ENCODE measurements around the gene CCDC85B.

The CCDC85B gene

GRCh38 chr11:65899356-65900124, 9.1 kb downstream of the CCDC85B start:
- no peak for DNase-seq (ENCODE audit: low read depth)
- peak overlapping the region; percentile 87 for H3K4me3 ChIP-seq (ENCODE audit: low read length)
- no peak for TF ChIP-seq CTCF (IDR thresholded peaks at IDR 0.05; ENCODE audit: insufficient read depth, low read depth, low read length, missing control alignments)

GRCh38 chr11:65900125-65900898, 9.8 kb downstream of the CCDC85B start, which contains the start of gene FOSL1:
Gene FOSL1 (minus strand): TSS chr11:65900388. CDS start chr11:65900339, 49 bp downstream.
- peak within 1 kb of the TSS; percentile 87 for H3K4me3 ChIP-seq (ENCODE audit: low read length)

GRCh38 chr11:65900899-65901180, 10.4 kb downstream of the CCDC85B start:
- DNase-seq (ENCODE audit: low read depth), result no peak
- no peak for TF ChIP-seq CTCF (IDR thresholded peaks at IDR 0.05; ENCODE audit: insufficient read depth, low read depth, low read length, missing control alignments)
- no peak overlapping the region for H3K4me3 ChIP-seq (ENCODE audit: low read length)

More at GRCh38 chr11:65900125-65900898, 9.8 kb downstream of the CCDC85B start, which contains the start of gene FOSL1:
- peak; percentile 100 for DNase-seq (ENCODE audit: low read depth)
- TF ChIP-seq CTCF (IDR thresholded peaks at IDR 0.05; ENCODE audit: insufficient read depth, low read depth, low read length, missing control alignments), result no peak

GRCh38 chr11:65903068-65903481, 12.6 kb downstream of the CCDC85B start:
- DNase-seq (ENCODE audit: low read depth), result peak; percentile 53
- TF ChIP-seq CTCF (IDR thresholded peaks at IDR 0.05; ENCODE audit: insufficient read depth, low read depth, low read length, missing control alignments), result no peak
- no peak overlapping the region for H3K4me3 ChIP-seq (ENCODE audit: low read length)

GRCh38 chr11:65903715-65904114, 13.2 kb downstream of the CCDC85B start:
- H3K4me3 ChIP-seq (ENCODE audit: low read length), result no peak overlapping the region
- no peak for DNase-seq (ENCODE audit: low read depth)
- TF ChIP-seq CTCF (IDR thresholded peaks at IDR 0.05; ENCODE audit: insufficient read depth, low read depth, low read length, missing control alignments), result no peak

GRCh38 chr11:65906602-65907001, 16.1 kb downstream of the CCDC85B start:
- no peak for TF ChIP-seq CTCF (IDR thresholded peaks at IDR 0.05; ENCODE audit: insufficient read depth, low read depth, low read length, missing control alignments)
- DNase-seq (ENCODE audit: low read depth), result peak; percentile 52
- H3K4me3 ChIP-seq (ENCODE audit: low read length), result no peak overlapping the region

Measured in epithelial cell of esophagus (primary cell).